Left lung (tissue), 10 donors: ENCODE results near the gene FOSL1. TPM values are rescaled to one million over a fixed set of nuclear protein-coding genes. Genes with fewer than 3 reads are reported as not detected.

ENCODE experiments used
- ATAC-seq: fragments of 200-7000 bp; cut with Tn5 transposase; one replicate; pipeline ENCODE4 v1.9.1; 2020; ENCODE audit warnings: moderate library complexity
- DNase-seq, 4 donors: peaks; one replicate each; pipeline ENCODE4 v3.0.0-alpha.2; 2013 to 2020
- H3K27ac ChIP-seq, 2 donors: fragments of 200-600 bp; sonication (generic) in 1 of 2; one replicate each; pipeline versions ENCODE4 v1.5.0 to v1.8.0; 2020 to 2021
- H3K27me3 ChIP-seq, 2 donors: fragments of 200-600 bp; sonication (generic) in 1 of 2; one replicate each; pipeline versions ENCODE4 v1.5.0 to v1.8.0; 2020 to 2021
- H3K36me3 ChIP-seq, 2 donors: fragments of 200-600 bp; sonication (generic) in 1 of 2; one replicate each; pipeline versions ENCODE4 v1.5.0 to v1.8.0; 2020 to 2021
- H3K4me1 ChIP-seq, 2 donors: fragments of 200-600 bp; one replicate each; pipeline ENCODE4 v1.8.0; 2021
- H3K4me3 ChIP-seq, 2 donors: fragments of 200-600 bp; sonication (generic) in 1 of 2; one replicate each; pipeline versions ENCODE4 v1.5.0 to v1.8.0; 2020 to 2021; ENCODE audit warnings: mild to moderate bottlenecking in 1 of 2
- H3K9me3 ChIP-seq, 2 donors: fragments of 200-600 bp; sonication (generic) in 1 of 2; one replicate each; pipeline versions ENCODE4 v1.5.0 to v1.8.0; 2020 to 2021
- CTCF ChIP-seq, 2 donors: fragments of 200-600 bp; sonication (generic) in 1 of 2; IDR thresholded peaks; one replicate each; pipeline versions ENCODE4 v1.5.0 to v1.8.0; 2021; ENCODE audit warnings: antibody characterized with exemption in 2 of 2
- intact Hi-C, 2 donors: fragments of 100-400 bp; cut with DNase I; formaldehyde crosslinking; loops; one replicate each; pipeline versions ENCODE4 v1.11.2 to v1.14.2; 2022
- polyA plus RNA-seq, 6 donors: library from polyadenylated mRNA; unstranded; fragments of 120-200 nt; gene quantifications; one replicate each; pipeline ENCODE4 v1.2.1, GENCODE V29; 2013; ENCODE audit not compliant: insufficient read length in 6 of 6
- total RNA-seq, 2 donors: library from RNA; stranded (reverse); fragmentation: NEBNext Ultra II Directional; extraction: Animal tissue kit (Norgen Biotek cat#: 25700); gene quantifications; one replicate each; pipeline ENCODE4 v1.2.1, GENCODE V29; 2021
- donor health status: DM: no; HTN: yes; CAD: no.
- donor health status: DM: no; HTN: no; CAD: no.

Gene FOSL1
- total and polyA plus RNA-seq, 8 donors = 0.17 to 16.3 (median 0.22) TPM; not detected in 2

- Histone ChIP-seq H3K4me3 (peak overlapping the region in 1 of 2 donors; percentile 96), H3K9me3 (no peaks in the 10 kb centered on the region), H3K27me3 (no peaks in the 10 kb centered on the region), H3K4me1 (peaks cover 8 to 49% of the 10 kb centered on the region in 2 donors), H3K27ac (no peak overlapping the region), H3K36me3 (peaks cover 6 to 60% of the 10 kb centered on the region in 2 donors)
- no peak for TF ChIP-seq CTCF (IDR thresholded peaks at IDR 0.05)
- DNase-seq (no peak), ATAC-seq (no peak)
- intact Hi-C loops = no loop called here
These were observed 45.0 kb downstream of the FOSL1 start for GRCh38 chr11:65854852-65855837.

- intact Hi-C loops = no loop called here
- no peak overlapping the region for H3K4me3 ChIP-seq
- H3K4me1 ChIP-seq = peaks cover 8 to 41% of the 10 kb centered on the region in 2 donors
- H3K27ac ChIP-seq = no peak overlapping the region
- ATAC-seq (no peak), DNase-seq (no peak)
- no peaks in the 10 kb centered on the region for H3K27me3 ChIP-seq
- H3K36me3 ChIP-seq = peaks cover 6 to 60% of the 10 kb centered on the region in 2 donors
- no peak for TF ChIP-seq CTCF (IDR thresholded peaks at IDR 0.05)
- no peaks in the 10 kb centered on the region for H3K9me3 ChIP-seq
These were observed 46.0 kb downstream of the FOSL1 start for GRCh38 chr11:65854161-65854592.

DNA sequence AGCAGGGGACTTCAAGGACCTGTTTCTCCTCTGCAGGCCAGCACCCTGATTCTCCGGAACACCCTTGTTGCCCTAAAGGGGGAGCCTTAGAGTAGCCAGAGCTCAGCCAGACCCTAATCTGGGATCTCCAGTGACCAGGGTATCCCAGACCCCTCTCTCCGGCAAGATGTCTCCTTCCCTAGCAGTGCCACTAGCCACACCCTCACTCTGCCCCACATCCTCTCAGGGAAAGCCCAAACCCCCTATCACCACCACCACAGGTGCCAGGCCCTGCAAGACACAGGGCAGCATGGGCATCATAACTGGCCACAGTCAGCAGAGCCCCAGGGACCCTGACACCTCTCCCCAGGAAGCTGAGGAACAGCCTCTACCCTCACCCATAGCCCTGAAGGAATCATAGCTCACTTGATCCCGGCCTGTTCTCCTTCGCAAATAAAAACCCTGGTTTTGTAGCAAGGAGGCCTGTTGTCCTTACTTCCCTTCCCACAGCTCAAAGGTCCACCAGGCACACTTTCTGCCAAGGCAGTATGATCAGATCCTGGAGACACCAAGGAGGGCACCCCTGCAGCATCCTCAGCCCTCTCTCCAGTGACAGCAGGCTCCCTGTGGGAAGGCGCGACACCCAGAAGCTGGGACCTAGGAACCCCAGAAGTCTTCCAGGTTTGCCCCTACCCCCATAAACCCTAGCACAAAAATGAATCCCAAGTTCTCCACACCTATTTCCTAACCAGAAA lies 46.8 kb downstream of the FOSL1 start:
- no peak for TF ChIP-seq CTCF (IDR thresholded peaks at IDR 0.05)
- H3K36me3 ChIP-seq = peaks cover 6 to 60% of the 10 kb centered on the region in 2 donors
- ATAC-seq (no peak), DNase-seq (no peak)
- H3K27ac ChIP-seq = no peak overlapping the region
- peaks cover 8 to 34% of the 10 kb centered on the region in 2 donors for H3K4me1 ChIP-seq
- no peaks in the 10 kb centered on the region for H3K9me3 ChIP-seq
- no peaks in the 10 kb centered on the region for H3K27me3 ChIP-seq
- intact Hi-C loops = no loop called here
- no peak overlapping the region for H3K4me3 ChIP-seq

DNA sequence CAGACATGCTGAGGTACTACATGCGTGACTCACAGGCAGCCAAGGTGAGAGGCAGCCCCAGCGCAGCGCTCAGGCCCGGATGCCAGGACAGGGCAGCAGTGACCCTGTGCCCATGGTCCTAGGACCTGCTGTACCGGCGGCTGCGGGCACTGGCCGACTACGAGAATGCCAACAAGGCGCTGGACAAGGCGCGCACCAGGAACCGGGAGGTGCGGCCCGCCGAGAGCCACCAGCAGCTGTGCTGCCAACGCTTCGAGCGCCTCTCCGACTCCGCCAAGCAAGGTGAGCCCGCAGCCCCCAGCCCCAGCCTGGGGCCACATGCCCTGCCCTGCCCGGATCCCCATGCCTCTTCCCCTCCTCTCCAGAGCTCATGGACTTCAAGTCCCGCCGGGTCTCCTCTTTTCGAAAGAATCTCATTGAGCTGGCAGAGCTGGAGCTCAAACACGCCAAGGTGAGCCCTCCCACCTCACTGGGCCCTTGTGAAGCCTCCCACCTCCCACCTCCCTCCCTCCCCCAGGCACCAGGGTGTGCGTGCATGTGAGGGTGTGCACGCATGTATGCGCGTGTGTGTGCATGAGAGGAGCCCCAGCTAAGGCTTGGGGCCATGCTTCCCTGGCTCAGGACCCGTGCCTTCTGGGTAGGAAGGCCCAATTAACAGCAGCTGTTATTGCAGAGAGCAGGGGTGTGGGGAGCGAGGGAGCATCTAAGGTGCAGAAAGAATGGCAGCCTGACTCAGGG lies 47.5 kb downstream of the FOSL1 start:
- no peaks in the 10 kb centered on the region for H3K27me3 ChIP-seq
- H3K27ac ChIP-seq = no peak overlapping the region
- H3K9me3 ChIP-seq = no peaks in the 10 kb centered on the region
- peak in 1 of 4 donors; percentile 80 for DNase-seq
- peaks cover 6 to 60% of the 10 kb centered on the region in 2 donors for H3K36me3 ChIP-seq
- TF ChIP-seq CTCF (IDR thresholded peaks at IDR 0.05) = no peak
- peaks cover 8 to 32% of the 10 kb centered on the region in 2 donors for H3K4me1 ChIP-seq
- intact Hi-C loops = no loop called here
- H3K4me3 ChIP-seq = no peak overlapping the region
- no peak for ATAC-seq
